ENCODE results near the gene XG.
"Not testable (repeated sequence)": the region's sequence is repeated elsewhere in the genome, so short reads cannot be mapped to it uniquely, and the experiment has no call there.

The XG gene

GRCh38 chrX:2788980-2789379, 37.1 kb downstream of the XG start:
- no peaks in the 10 kb centered on the region for H3K27me3 ChIP-seq
- no peak for DNase-seq
- H3K36me3 ChIP-seq: no peaks in the 10 kb centered on the region
- H3K4me1 ChIP-seq: no peaks in the 10 kb centered on the region
- intact Hi-C loops (cut with DNase I; ENCODE audit: low total_unique reads): no loop called here
- H3K4me3 ChIP-seq: no peak overlapping the region
- no peaks in the 10 kb centered on the region for H3K9me3 ChIP-seq
- no peak overlapping the region for H3K27ac ChIP-seq
- no peak for TF ChIP-seq CTCF (IDR thresholded peaks at IDR 0.05)

- no peaks in the 10 kb centered on the region for H3K4me1 ChIP-seq
- H3K27ac ChIP-seq: no peak overlapping the region
- no peak overlapping the region for H3K4me3 ChIP-seq
- intact Hi-C loops (cut with DNase I; ENCODE audit: low total_unique reads): no loop called here
- no peak for TF ChIP-seq CTCF (IDR thresholded peaks at IDR 0.05)
- no peaks in the 10 kb centered on the region for H3K36me3 ChIP-seq
- H3K27me3 ChIP-seq: no peaks in the 10 kb centered on the region
- H3K9me3 ChIP-seq: no peaks in the 10 kb centered on the region
- DNase-seq: no peak
These were observed 37.7 kb downstream of the XG start for GRCh38 chrX:2789569-2789968.

- Histone ChIP-seq H3K4me3 (no peak overlapping the region), H3K27me3 (no peaks in the 10 kb centered on the region), H3K4me1 (no peaks in the 10 kb centered on the region), H3K36me3 (no peaks in the 10 kb centered on the region), H3K27ac (no peak overlapping the region), H3K9me3 (no peaks in the 10 kb centered on the region)
- no peak for DNase-seq
- intact Hi-C loops (cut with DNase I; ENCODE audit: low total_unique reads): no loop called here
- no peak for TF ChIP-seq CTCF (IDR thresholded peaks at IDR 0.05)
These were observed 41.9 kb downstream of the XG start for GRCh38 chrX:2793752-2794151.

- Histone ChIP-seq H3K27ac (no peak overlapping the region), H3K4me3 (no peak overlapping the region), H3K36me3 (no peaks in the 10 kb centered on the region), H3K4me1 (no peaks in the 10 kb centered on the region), H3K9me3 (no peaks in the 10 kb centered on the region), H3K27me3 (no peaks in the 10 kb centered on the region)
- DNase-seq: no peak
- no peak for TF ChIP-seq CTCF (IDR thresholded peaks at IDR 0.05)
- intact Hi-C loops (cut with DNase I; ENCODE audit: low total_unique reads): no loop called here
These were observed 42.5 kb downstream of the XG start for GRCh38 chrX:2794336-2794735.

- H3K9me3 ChIP-seq; H3K4me3 ChIP-seq; intact Hi-C loops (cut with DNase I; ENCODE audit: low total_unique reads); H3K27ac ChIP-seq; DNase-seq; H3K27me3 ChIP-seq; H3K36me3 ChIP-seq; H3K4me1 ChIP-seq: not testable (repeated sequence)
These were observed 45.0 kb downstream of the XG start for GRCh38 chrX:2796808-2797207.

GRCh38 chrX:2799369-2799768, 47.5 kb downstream of the XG start:
- no peaks in the 10 kb centered on the region for H3K4me1 ChIP-seq
- H3K9me3 ChIP-seq: no peaks in the 10 kb centered on the region
- no peaks in the 10 kb centered on the region for H3K27me3 ChIP-seq
- no peak overlapping the region for H3K27ac ChIP-seq
- intact Hi-C loops (cut with DNase I; ENCODE audit: low total_unique reads): no loop called here
- H3K36me3 ChIP-seq: no peaks in the 10 kb centered on the region
- no peak for TF ChIP-seq CTCF (IDR thresholded peaks at IDR 0.05)
- DNase-seq: no peak
- H3K4me3 ChIP-seq: no peak overlapping the region

- H3K27me3 ChIP-seq; H3K4me1 ChIP-seq; H3K36me3 ChIP-seq; H3K9me3 ChIP-seq; intact Hi-C loops (cut with DNase I; ENCODE audit: low total_unique reads); H3K4me3 ChIP-seq; DNase-seq; H3K27ac ChIP-seq: not testable (repeated sequence)
These were observed 48.1 kb downstream of the XG start for GRCh38 chrX:2799980-2800379.

Measured in tibial artery (tissue), 4 donors.